Fibroblast of skin of left quadriceps (primary cell): ENCODE data around the gene PIGZ.

Source experiments
- DNase-seq, 2 experiments: peaks; one replicate each; pipeline ENCODE4 v3.0.0-alpha.2; 2013; ENCODE audit warnings: low read depth in 2 of 2

Gene PIGZ

DNA sequence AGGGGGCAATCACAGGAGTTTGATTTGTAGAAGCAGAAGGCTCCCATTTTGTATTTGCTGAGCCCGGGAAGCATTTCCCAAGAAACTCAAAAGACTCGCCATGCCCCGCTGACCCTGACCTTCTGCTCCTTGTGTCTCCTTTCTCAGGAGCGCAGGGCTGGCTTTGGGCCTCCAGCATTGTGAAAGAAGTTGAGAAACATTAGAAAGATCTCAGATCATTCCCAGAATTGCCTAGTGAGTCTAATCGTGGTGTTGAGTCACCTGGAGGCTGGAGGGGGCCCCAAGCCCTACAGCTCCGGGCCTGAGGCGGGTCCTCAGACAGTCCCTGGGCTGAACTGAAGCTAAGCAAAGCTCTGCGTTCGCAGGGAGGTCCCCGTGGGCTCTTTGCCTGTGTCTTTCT lies 10.9 kb upstream of the PIGZ start:
- peak in 1 of 2 experiments; percentile 23 for DNase-seq

DNA sequence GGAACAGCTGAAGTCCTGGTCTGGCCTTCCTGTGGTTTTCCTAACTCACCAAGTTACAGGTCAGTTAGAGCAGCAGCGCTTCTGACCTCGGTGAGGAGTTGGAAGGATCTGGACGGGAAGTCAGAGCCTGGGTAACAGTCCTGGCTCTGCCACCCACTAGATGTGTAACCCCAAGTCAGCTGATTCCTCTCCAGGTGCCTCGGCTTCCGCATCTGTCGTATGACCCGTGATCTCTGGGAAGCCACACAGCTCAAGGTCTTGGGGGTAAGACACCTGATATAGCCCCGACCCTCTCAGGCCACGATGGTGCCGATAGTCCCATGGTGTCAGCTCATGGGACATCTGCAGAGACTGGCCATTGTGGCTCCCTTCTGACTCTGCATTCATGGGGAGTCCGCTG lies 8.3 kb upstream of the PIGZ start:
- DNase-seq = no peak

DNA sequence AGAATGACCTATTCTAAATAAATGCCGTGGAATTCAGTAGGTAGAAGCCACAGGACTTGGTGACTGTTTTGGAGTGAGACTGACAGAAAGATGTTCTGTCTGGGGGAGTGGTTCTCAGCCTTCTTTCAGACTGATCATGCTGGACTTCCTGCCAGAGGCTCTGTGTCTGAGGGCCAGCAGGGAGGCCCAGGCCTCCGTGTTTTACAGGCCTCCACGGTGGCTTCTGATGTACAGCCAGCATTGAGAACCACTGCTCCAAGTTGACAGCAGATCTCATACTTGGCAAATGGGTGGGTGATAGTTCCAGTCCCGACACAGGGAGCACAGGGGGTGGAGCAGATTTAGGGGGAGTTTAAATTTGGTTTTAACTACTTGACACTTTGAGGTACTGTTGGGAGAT lies 6.7 kb upstream of the PIGZ start:
- no peak for DNase-seq

DNA sequence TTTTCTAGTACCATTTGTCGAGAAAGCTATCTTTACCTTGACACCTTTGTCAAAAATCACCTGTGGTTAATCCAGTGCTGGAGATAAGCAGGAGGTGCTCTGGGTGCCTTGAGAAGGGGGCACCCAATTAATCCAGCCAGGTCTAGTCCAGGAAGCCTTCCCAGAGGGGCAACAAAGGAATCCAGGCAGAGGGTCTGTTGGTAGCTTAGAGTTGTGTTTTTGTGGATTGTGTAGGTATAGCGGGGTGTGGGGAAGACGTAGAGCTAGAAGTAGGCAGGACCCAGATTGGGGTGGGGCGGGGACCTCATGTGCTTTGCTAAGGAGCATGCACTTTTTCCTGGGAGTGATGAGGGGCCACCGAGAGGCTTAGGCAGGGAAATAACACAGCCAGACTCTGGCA lies 6.0 kb upstream of the PIGZ start:
- DNase-seq = no peak

DNA sequence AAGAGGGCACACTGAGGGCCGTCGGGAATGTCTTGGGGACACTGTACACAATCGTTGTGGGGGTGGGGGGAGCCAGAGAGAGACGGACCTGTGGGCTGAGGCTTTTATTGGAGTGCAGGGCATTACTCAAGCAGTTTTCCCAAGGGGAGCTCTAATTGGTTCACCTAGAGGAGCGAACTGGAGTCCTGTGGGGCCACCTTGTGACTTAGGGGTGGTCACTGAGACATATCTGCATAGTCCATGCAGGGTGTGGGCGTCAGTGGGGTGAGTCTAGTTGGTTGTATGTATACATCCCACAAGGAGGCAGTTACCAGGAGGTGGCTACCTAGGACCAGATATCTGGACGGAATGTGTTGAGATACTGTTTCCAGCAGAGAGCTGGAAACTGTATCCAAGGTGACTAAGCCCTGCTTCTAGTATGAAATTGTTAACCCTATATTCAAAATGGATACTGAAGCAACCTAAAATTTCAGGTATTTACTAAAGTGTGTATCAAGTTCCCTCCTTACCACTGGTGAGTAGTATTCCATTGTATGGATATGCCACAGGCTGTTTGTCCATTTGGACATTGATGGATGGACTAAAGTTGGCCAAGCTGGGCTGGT lies 2.6 kb upstream of the PIGZ start:
- DNase-seq = no peak

DNA sequence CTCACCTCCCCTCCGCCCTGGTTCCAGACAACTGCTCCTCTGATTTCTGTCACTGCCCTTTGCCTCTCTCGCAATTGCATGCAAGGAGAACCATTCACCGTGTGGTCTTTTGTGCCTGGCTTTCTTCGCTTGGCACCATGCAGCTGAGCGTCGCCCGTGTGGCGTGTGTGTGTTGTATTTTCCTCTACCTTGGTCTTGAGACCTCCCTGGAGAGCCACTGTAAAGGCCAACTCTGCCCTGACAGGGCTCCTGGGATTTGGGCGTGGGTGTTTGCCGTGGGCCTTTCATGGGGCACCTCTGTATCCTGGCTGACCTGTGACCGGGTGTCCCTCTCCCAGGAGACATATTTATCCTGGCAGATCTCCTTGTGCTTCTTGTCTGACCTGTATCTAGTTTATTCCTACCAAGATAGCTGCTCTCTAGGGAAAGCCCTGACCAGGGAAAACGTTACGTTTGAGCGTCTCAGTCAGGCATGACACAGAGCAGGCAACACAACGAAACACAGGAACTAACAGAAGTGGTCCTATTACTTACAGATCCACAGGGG lies 2.0 kb upstream of the PIGZ start:
- no peak for DNase-seq

DNA sequence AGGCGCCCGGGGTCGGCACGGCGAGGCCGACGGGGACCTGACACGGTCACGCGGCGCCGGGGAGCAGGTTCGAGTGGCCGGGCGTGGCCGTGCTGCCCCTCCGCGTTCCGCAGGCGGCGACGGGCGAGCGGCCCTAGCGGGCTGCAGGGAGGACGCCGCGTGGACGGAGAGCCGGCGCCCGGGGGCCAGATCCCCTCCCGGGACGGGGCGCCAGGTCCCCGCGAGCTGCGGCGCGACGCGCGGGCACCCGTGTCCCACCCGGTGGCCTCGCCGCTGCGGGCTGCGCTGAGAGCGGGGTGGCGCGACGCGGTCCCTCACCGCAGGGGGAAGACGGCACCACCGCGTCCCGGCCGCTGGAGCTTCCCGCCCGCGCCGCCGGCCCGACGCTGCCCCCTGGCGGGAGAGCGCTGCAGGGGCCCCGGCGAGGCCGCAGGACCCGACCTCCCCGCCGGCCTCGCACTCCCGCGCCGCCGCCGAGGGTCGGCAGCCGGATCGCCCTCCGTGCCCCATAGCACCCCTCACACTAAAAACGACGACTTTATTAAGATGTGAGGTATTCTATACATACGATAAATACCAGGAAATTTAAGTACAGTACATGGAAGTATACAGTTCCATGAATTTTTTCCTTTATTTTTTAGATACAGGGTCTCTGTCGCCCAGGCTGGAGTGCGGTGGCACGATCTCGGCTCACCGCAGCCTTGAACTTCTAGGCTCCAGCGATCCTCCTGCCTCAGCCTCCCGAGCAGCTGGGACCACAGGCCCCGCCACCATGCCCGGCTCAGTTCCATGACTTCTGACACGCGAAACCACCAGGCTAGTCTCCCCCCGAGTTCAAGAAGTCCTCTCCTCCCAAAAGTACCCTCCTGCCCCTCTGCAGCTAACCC lies 1.3 kb upstream of the PIGZ start:
- DNase-seq = peak in 1 of 2 experiments; percentile 10

DNA sequence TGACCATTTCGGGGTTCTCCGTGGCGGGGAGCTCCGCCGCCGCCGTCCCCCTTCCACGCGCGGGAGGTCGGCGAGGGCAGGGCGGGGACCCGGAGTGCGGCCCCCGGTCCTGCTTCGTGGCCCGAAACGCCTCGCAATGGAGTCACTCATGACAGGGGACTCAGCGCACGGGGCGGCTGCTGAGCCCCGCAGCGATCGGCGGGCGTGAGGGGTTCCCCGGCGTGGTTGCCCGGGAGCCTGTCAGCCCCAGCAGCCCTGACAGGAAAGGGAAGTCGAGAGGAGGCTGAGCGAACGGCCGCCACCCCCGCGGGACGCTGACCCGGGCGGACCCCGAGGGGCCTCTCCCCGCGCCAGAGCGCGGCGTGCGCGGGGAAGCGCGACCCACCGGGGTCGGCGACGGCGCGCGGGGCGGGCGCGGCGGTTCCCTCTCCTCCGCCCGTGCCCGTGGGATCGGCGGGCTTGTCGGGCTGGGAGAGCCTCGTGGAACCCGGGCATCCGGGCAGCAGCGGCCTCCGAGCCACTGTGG lies 564 bp upstream of the PIGZ start:
- no peak for DNase-seq

DNA sequence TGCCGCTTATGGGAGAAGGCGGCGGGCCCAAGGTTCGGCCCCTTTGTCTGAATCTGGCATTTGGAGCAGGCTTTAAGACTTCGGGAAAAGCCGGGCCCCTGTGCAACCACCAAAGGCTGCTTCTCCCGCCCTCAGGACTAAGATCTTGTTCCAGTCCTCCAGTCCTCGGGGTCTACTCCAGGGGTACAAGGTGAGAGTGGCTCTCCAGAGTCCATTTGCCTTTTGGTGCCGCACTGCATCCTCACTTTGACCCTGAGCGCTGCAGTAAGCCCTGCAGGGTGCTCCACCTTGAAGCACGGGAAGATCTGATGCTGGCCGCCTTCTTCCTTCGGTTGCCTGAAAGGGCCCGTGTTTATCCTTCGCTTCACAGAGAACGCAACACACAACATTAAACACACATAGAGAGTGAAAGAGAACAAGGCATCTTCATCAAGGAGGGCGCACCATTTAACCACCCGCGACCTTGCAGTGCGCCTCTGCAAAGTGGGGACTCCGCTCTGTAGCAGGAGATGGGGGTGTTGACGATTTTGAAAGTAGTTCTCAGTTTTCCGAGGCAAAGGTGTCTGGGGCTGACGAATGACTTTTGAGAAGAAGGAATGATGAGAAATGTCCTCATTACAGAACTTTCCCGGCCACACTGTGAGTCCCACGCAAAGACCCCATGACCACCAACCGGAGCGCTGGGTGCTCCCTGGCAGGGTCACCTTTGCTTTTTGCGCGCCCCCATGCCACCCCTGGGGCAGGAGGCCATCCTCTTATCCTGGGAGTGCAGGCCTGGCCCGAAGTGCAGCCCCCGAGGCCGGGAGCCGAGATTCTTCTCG lies 1.0 kb downstream of the PIGZ start:
- DNase-seq = no peak

DNA sequence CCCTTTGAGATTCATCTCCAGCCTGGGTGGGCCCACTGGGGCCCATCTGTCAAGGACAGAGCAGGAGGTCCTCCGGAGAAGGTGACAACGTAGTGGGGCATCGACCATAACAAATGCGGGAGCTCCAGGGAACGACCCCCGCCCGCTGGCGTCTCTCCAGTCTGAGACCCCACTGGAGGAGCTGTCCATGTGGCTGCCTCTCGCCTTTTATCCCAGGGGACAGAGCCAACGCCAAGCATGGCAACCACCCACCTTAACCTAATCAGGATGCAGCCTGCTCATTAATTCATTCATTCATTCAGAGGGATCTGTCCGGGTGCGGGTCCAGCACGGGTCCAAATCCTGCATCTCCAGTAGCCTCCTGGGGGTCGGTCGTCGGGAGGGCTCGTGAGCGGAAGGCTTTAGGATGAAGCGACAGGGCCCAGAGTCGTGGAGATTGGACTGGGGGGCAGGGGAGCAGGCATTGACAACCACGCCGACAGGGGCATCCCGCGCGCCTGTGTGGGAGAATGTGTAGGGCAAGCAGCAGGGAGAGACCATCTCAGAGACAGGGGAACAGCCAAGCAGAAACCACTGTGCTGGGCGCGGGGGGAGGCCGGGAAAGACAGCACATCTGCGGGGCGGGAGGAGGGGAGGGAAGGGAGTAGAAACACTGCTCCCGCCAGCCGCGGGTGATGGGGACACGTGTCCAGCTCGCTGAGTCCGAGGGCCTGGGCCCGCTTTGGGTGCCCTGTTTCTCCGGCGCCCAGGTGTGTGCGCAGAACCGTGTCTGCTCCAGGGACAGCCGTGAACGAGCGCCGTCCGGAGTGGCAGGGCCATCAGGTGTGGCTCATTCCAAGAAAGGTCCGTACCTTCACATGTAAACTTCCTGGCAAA lies 1.9 kb downstream of the PIGZ start:
- DNase-seq = no peak

DNA sequence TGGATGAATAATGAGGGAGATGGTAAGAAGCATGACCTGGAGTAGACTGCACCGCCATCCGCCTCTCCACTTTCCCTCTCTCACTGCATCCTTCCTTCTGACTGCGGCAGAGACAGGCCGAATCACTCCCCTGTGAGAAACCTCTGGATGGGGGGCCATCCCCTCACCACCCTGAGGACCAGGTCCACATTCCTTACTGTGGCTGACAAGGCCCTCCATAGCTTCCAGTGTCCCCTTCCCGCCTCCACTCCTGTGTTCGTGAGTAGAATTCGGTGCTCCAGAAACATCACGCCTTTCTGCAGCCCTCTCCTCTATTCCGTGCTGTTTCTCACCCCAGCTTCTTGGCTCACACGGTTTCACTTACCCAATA lies 2.8 kb downstream of the PIGZ start:
- no peak for DNase-seq

DNA sequence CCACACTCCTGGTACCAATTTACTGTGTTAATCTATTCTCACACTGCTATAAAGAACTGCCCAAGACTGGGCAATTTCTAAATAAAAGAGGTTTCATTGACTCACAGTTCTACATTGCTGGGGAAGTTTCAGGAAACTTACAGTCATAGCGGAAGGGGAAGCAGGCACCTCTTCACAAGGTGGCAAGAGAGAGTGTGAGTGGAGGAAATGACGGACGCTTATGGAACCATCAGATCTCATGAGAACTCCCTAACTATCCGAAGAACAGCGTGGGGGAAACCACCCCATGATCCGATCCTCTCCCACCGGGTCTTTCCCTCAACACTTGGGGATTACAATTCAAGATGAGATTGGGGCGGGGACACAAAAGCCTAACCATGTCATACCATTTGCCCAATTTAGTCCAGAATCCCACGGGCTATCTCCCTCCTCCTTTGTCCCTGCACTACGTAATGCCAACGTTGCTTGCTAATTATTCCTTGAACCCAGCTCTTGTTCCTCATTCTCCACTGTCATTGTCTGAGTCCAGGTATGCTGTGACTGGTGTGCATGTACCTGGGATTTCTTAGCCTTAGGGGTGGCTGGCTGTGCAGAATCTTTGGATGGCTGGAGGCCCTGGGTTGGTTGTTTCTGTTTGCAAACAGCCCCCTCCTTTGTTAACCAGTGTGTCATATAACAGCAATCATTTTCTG lies 3.4 kb downstream of the PIGZ start:
- no peak for DNase-seq

DNA sequence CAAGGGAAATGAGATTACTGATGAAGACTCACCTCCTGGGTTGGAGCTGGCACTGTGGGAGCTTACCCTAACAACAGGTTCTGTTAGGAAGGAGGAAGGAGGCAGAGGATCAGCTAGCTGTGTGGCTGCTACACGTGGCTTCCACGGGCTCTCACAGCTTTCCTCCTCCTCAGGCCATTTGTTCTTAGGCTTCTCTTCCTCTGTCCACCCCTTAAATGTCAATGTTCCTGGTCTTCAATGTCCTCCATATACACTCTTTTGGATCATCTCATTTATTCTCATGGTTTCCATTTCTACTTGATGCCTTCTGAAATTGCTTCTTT lies 5.0 kb downstream of the PIGZ start:
- DNase-seq = no peak

DNA sequence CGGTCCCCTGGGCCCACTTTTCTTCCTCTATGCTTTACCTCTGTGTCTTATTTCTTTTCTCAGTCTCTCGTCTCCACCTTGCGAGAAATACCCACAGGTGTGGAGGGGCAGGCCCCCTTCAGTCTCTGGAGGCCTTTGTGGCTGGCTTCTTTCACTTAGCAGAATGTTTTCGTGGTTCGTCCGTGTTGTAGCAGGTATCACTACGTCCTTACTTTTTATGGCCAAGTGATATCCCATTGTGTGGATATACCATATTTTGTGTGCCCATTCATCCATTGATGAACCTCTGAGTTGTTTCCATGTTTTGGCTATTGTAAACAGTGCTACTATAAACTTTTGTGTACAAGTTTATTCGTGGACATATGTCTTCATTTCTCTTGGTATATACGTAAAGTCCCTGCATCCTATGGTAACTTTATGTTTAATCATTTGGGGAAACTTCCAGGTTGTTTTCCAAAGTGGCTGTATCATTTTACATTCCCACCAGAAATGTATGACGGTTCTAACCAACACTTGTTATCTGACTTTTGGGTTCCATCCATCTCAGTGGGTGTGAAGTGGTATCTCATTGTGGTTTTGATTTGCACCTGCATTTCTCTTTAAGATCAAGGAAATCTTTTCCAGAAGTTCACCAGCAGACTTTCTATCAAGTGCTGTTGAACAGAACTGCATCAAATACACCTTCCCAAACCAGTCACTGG lies 5.6 kb downstream of the PIGZ start:
- no peak for DNase-seq

DNA sequence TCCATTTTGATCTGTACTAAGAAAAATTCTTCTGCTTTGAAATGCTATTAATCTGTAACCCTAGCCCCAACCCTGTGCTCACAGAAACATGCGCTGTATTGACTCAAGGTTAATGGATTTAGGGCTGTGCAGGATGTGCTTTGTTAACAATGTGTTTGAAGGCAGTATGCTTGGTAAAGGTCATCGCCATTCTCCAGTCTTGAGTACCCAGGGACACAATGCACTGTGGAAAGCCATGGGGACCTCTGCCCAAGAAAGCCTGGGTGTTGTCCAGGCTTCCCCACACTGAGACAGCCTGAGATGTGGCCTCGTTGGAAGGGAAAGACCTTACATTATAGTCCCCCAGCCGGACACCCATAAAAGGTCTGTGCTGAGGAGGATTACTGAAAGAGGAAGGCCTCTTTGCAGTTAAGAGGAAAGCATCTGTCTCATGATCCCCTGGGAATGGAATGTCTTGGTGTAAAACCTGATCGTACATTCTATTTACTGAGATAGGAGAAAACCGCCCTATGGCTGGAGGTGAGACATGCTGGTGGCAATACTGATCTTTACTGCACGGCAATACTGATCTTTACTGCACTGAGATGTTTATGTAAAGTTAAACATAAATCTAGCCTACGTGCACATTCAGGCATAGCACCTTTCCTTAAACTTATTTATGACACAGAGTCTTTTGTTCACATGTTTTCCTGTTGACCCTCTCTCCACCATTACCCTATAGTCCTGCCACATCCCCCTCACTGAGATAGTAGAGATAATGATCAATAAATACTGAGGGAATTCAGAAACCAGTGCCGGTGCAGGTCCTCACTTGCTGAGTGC lies 6.3 kb downstream of the PIGZ start:
- DNase-seq = no peak

DNA sequence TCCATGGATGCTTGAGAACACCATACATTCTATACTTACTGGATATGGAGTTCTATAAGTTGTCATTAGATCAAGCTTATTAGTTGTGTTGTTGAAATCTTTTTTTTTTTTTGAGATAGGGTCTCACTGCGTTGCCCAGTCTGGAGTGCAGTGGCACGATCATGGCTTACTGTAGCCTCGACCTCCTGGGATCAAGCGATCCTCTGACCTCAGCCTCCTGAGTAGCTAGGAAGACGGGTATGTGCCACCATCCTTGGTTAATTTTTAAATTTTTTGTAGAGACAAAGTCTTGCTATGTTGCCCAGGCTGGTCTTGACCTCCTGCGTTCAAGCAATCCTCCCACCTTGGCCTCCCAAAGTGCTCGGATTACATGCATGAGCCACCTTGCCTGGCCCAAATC lies 13.8 kb downstream of the PIGZ start:
- no peak for DNase-seq

DNA sequence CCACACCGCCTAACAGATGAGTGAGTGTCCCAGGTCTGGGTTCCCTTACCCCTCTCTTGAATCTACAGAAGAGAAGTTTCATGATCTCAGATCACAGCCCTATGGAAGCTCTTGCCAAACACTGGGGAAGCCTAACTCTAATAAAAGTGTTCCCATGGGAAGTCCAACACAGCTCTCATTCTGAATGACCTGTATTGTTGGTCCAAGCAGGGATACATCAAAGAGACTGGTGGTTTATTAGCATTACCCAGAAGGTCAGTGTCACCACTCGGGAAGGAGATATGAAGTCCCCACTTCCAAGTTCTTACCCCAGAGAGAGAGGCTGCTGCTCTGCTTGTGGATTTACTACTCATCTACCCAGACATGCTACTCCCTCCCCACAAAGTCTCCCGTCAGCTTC lies 17.3 kb downstream of the PIGZ start:
- DNase-seq = no peak

DNA sequence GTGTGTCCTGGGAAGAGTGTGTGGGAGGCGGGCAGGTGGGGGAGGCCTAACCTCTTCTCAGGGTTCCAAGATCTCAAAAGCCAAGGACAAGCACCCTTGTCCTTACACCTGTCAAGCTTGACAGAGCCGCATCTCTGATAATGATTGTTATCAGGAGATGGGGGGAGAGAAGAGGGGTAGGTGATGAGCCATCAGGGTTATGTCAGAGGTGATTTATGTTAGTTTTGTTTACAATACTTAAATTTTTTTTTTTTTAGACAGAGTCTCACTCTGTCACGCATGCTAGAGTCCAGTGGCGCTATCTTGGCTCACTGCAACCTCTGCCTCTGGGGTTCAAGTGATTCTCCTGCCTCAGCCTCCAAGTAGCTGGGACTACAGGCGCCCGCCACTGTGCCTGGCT lies 18.9 kb downstream of the PIGZ start:
- no peak for DNase-seq

DNA sequence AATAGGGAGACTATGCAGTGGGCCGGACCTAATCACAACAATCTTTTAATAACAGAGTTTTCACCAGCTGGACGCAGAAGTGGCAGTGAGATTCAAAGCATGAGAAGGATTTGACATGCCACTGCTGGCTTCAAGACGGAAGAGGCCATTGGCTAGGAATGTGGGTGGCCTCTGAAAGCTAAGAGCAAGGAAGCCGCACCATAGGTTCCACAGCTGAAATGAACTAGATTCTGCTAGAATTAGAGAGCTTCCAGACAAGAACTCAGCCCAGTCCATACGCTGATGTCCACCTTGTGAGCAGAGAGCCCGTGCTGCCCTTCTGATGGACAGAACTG lies 19.4 kb downstream of the PIGZ start:
- no peak for DNase-seq
